Superior temporal gyrus (tissue), 1 donor: ENCODE measurements around the gene ACMSD.
A peak's percentile ranks its signal among the peaks of the same experiment; 100 is the strongest.
"Not testable (repeated sequence)": the region's sequence is repeated elsewhere in the genome, so short reads cannot be mapped to it uniquely, and the experiment has no call there.

Source experiments
- DNase-seq: peaks from one replicate; pipeline ENCODE4 v3.0.0-alpha.2; 2016; ENCODE audit errors: extremely low spot score

Gene ACMSD

GRCh38 chr2:134906726-134907125, 68.3 kb downstream of the ACMSD start:
- DNase-seq: no peak

GRCh38 chr2:134907441-134908116, 69.2 kb downstream of the ACMSD start:
- DNase-seq: not testable (repeated sequence)

- no peak for DNase-seq
These were observed 72.5 kb downstream of the ACMSD start for GRCh38 chr2:134910763-134911399.

GRCh38 chr2:134911400-134911785, 73.0 kb downstream of the ACMSD start:
- no peak for DNase-seq

- DNase-seq: no peak
These were observed 73.9 kb downstream of the ACMSD start for GRCh38 chr2:134912361-134912760.

GRCh38 chr2:134917360-134917865, 79.0 kb downstream of the ACMSD start:
- no peak for DNase-seq

- DNase-seq: peak; percentile 86
These were observed 79.6 kb downstream of the ACMSD start for GRCh38 chr2:134917888-134918525.

GRCh38 chr2:134918526-134919340, 80.3 kb downstream of the ACMSD start, which contains the start of gene CCNT2:
CCNT2 (plus strand) TSS chr2:134918822; CDS start chr2:134918855, 33 bp downstream.
- peak; percentile 98 for DNase-seq

- DNase-seq: no peak
These were observed 81.2 kb downstream of the ACMSD start for GRCh38 chr2:134919341-134920210.

GRCh38 chr2:134924912-134925311, 86.5 kb downstream of the ACMSD start:
- DNase-seq: no peak

GRCh38 chr2:134926231-134926931, 88.0 kb downstream of the ACMSD start:
- DNase-seq: no peak

- no peak for DNase-seq
These were observed 88.8 kb downstream of the ACMSD start for GRCh38 chr2:134927195-134927594.

GRCh38 chr2:134932864-134933526, 94.6 kb downstream of the ACMSD start:
- DNase-seq: no peak

GRCh38 chr2:134933732-134934131, 95.3 kb downstream of the ACMSD start:
- no peak for DNase-seq

GRCh38 chr2:134934150-134934549, 95.7 kb downstream of the ACMSD start:
- no peak for DNase-seq

GRCh38 chr2:134934641-134935040, 96.2 kb downstream of the ACMSD start:
- DNase-seq: no peak

- no peak for DNase-seq
These were observed 98.3 kb downstream of the ACMSD start for GRCh38 chr2:134936691-134937090.

GRCh38 chr2:134943540-134943939, 105.1 kb downstream of the ACMSD start:
- DNase-seq: no peak

- no peak for DNase-seq
These were observed 106.6 kb downstream of the ACMSD start for GRCh38 chr2:134944975-134945374.

GRCh38 chr2:134946073-134946472, 107.7 kb downstream of the ACMSD start:
- DNase-seq: no peak
